ENCODE data around the gene ANP32E. TPM values are rescaled to one million over a fixed set of nuclear protein-coding genes. Genes with fewer than 3 reads are reported as not detected.

The ANP32E gene
- total and polyA plus RNA-seq, 2 experiments from 2014 or later = 20.0 to 26.1 TPM

DNA sequence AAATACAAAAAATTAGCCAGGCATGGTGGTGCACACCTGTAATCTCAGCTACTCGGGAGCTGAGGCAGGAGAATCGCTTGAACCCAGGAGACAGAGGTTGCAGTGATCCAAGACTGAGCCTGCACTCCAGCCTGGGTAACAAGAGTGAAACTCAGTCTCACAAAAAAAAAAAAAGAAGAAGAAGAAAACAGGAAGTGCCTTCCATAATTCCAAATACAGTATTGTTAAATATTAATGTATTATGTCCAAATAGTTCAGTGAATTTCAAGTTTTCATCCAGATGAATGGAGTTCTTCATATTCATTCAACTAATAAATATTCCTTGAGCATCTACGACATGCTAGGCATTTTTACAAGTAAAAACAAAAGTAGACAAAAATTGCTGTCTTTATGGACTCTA lies 52.9 kb downstream of the ANP32E start:
- TF ChIP-seq, protein P1, sequence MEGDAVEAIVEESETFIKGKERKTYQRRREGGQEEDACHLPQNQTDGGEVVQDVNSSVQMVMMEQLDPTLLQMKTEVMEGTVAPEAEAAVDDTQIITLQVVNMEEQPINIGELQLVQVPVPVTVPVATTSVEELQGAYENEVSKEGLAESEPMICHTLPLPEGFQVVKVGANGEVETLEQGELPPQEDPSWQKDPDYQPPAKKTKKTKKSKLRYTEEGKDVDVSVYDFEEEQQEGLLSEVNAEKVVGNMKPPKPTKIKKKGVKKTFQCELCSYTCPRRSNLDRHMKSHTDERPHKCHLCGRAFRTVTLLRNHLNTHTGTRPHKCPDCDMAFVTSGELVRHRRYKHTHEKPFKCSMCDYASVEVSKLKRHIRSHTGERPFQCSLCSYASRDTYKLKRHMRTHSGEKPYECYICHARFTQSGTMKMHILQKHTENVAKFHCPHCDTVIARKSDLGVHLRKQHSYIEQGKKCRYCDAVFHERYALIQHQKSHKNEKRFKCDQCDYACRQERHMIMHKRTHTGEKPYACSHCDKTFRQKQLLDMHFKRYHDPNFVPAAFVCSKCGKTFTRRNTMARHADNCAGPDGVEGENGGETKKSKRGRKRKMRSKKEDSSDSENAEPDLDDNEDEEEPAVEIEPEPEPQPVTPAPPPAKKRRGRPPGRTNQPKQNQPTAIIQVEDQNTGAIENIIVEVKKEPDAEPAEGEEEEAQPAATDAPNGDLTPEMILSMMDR (IDR thresholded peaks at IDR 0.05; ENCODE audit: poor library complexity) = no peak
- no peak for TF ChIP-seq EZH2phosphoT487 (IDR thresholded peaks at IDR 0.05; ENCODE audit: low read depth, severe bottlenecking, unreplicated experiment)
- no peak for TF ChIP-seq EZH2 (IDR thresholded peaks at IDR 0.05; ENCODE audit: borderline replicate concordance)
- H3K9me2 ChIP-seq (replicated peaks; ENCODE audit: insufficient read depth) = no peaks in the 10 kb centered on the region
- H3K9me3 ChIP-seq (ENCODE audit: low read depth) = no peaks in the 10 kb centered on the region
- 91% methylated on average over 3 of the region's 3 CpGs for WGBS (ENCODE audit: low lambda C conversion rate, missing lambda C conversion rate)
- H3K4me3 ChIP-seq = no peak overlapping the region
- H3K4me1 ChIP-seq (ENCODE audit: insufficient read depth) = no peaks in the 10 kb centered on the region
- no peaks in the 10 kb centered on the region for H3K27me3 ChIP-seq
- DNase-seq (ENCODE audit: low spot score) = no peak
- no peak overlapping the region for H3K27ac ChIP-seq
- no peak overlapping the region for H2AFZ ChIP-seq
- H3K36me3 ChIP-seq (replicated peaks; ENCODE audit: insufficient read depth, low read depth) = no peaks in the 10 kb centered on the region
- H3K79me2 ChIP-seq = no peaks in the 10 kb centered on the region
- H3K4me2 ChIP-seq = no peak overlapping the region
- no peaks in the 10 kb centered on the region for H4K20me1 ChIP-seq (ENCODE audit: insufficient read depth, poor library complexity, severe bottlenecking)

DNA sequence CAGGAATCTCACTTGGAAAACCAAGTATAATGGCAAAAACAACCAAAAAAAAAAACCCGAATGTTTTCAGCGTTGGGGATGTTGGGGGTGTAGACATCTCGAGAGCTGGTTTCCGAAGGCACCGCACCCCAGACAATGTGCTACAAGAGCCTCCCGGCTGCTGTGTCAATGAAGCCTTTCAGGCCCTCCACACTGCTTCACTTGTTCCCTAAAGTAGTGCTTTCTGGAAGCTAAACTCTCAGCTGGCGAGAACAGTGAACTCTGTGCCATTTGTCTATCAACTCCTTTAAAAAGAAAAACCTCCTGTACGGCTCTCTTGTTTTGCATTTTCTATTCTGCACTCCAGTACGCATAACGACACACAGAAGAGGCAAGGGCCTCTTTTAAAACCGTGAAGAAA lies 53.7 kb downstream of the ANP32E start:
- Histone ChIP-seq H4K20me1 (ENCODE audit: insufficient read depth, poor library complexity, severe bottlenecking) (no peaks in the 10 kb centered on the region), H3K27ac (no peak overlapping the region), H2AFZ (no peak overlapping the region), H3K4me3 (no peak overlapping the region), H3K9me2 (replicated peaks; ENCODE audit: insufficient read depth) (no peaks in the 10 kb centered on the region), H3K4me1 (ENCODE audit: insufficient read depth) (no peaks in the 10 kb centered on the region), H3K9me3 (ENCODE audit: low read depth) (no peaks in the 10 kb centered on the region), H3K79me2 (no peaks in the 10 kb centered on the region), H3K36me3 (replicated peaks; ENCODE audit: insufficient read depth, low read depth) (no peaks in the 10 kb centered on the region), H3K4me2 (no peak overlapping the region), H3K27me3 (no peaks in the 10 kb centered on the region)
- TF ChIP-seq, protein P1 (IDR thresholded peaks at IDR 0.05; ENCODE audit: poor library complexity) = no peak
- TF ChIP-seq EZH2 (IDR thresholded peaks at IDR 0.05; ENCODE audit: borderline replicate concordance) (no peak), EZH2phosphoT487 (IDR thresholded peaks at IDR 0.05; ENCODE audit: low read depth, severe bottlenecking, unreplicated experiment) (no peak)
- no peak for DNase-seq (ENCODE audit: low spot score)
- WGBS (ENCODE audit: low lambda C conversion rate, missing lambda C conversion rate) = 90% methylated on average over 11 of the region's 11 CpGs

DNA sequence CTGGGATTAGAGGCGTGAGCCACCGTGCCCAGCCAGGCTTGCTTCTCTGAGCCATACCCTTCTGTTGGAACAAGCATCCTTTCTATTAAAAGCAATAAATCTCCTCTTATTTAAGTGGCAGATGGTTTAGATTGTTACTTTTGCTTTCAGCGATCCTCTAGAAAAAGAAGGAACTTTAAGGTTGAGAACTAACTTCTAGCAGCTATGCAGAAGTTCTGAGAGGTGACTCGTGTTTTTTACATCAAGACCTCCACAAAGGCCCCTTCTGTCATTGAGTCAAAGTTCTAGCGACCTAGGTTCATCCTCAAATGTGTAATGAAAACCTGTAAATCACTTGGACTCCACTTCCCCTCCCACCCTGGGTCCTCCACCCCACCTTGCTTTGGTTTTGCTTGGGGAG lies 55.4 kb downstream of the ANP32E start:
- Histone ChIP-seq H3K27ac (no peak overlapping the region), H3K36me3 (replicated peaks; ENCODE audit: insufficient read depth, low read depth) (no peaks in the 10 kb centered on the region), H2AFZ (no peak overlapping the region), H3K4me1 (ENCODE audit: insufficient read depth) (no peaks in the 10 kb centered on the region), H3K4me2 (no peak overlapping the region), H3K9me2 (replicated peaks; ENCODE audit: insufficient read depth) (no peaks in the 10 kb centered on the region), H3K79me2 (no peaks in the 10 kb centered on the region), H4K20me1 (ENCODE audit: insufficient read depth, poor library complexity, severe bottlenecking) (no peaks in the 10 kb centered on the region), H3K9me3 (ENCODE audit: low read depth) (no peaks in the 10 kb centered on the region), H3K4me3 (no peak overlapping the region), H3K27me3 (no peaks in the 10 kb centered on the region)
- 86% methylated on average over 5 of the region's 5 CpGs for WGBS (ENCODE audit: low lambda C conversion rate, missing lambda C conversion rate)
- TF ChIP-seq EZH2 (IDR thresholded peaks at IDR 0.05; ENCODE audit: borderline replicate concordance) (no peak), EZH2phosphoT487 (IDR thresholded peaks at IDR 0.05; ENCODE audit: low read depth, severe bottlenecking, unreplicated experiment) (no peak)
- TF ChIP-seq, protein P1 (IDR thresholded peaks at IDR 0.05; ENCODE audit: poor library complexity) = no peak
- DNase-seq (ENCODE audit: low spot score) = no peak

DNA sequence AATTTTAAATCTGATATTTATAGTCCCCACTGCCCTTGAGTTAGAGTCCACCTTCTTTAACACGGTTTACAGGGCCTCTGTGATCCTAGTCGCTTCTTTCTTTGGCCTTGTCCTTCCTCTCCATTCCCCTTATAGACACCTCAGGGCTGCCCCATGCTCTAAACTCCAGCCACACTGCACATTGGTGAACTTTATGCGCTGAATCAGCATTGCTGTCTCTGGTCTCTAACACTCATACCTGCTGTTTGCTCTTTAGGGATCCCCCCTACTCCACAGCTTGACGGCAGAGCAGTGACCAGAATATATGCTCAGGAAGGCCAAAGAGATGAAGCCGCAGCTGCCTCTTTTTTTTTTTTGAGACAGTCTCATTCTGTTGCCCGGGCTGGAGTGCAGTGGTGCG lies 56.0 kb downstream of the ANP32E start:
- Histone ChIP-seq H2AFZ (no peak overlapping the region), H3K79me2 (no peaks in the 10 kb centered on the region), H3K27me3 (no peaks in the 10 kb centered on the region), H3K27ac (no peak overlapping the region), H3K9me2 (replicated peaks; ENCODE audit: insufficient read depth) (no peaks in the 10 kb centered on the region), H3K36me3 (replicated peaks; ENCODE audit: insufficient read depth, low read depth) (no peaks in the 10 kb centered on the region), H3K4me2 (no peak overlapping the region), H3K4me3 (no peak overlapping the region), H3K9me3 (ENCODE audit: low read depth) (no peaks in the 10 kb centered on the region), H4K20me1 (ENCODE audit: insufficient read depth, poor library complexity, severe bottlenecking) (no peaks in the 10 kb centered on the region), H3K4me1 (ENCODE audit: insufficient read depth) (no peaks in the 10 kb centered on the region)
- WGBS (ENCODE audit: low lambda C conversion rate, missing lambda C conversion rate) = 95% methylated on average over 7 of the region's 7 CpGs
- DNase-seq (ENCODE audit: low spot score) = no peak
- TF ChIP-seq EZH2 (IDR thresholded peaks at IDR 0.05; ENCODE audit: borderline replicate concordance) = no peak
- TF ChIP-seq, protein P1 (IDR thresholded peaks at IDR 0.05; ENCODE audit: poor library complexity) = no peak
- no peak for TF ChIP-seq EZH2phosphoT487 (IDR thresholded peaks at IDR 0.05; ENCODE audit: low read depth, severe bottlenecking, unreplicated experiment)

Data from hepatocyte (in vitro differentiated cells).